ENCODE measurements around the gene GAPDH.
A peak's percentile ranks its signal among the peaks of the same experiment; 100 is the strongest.

DNA sequence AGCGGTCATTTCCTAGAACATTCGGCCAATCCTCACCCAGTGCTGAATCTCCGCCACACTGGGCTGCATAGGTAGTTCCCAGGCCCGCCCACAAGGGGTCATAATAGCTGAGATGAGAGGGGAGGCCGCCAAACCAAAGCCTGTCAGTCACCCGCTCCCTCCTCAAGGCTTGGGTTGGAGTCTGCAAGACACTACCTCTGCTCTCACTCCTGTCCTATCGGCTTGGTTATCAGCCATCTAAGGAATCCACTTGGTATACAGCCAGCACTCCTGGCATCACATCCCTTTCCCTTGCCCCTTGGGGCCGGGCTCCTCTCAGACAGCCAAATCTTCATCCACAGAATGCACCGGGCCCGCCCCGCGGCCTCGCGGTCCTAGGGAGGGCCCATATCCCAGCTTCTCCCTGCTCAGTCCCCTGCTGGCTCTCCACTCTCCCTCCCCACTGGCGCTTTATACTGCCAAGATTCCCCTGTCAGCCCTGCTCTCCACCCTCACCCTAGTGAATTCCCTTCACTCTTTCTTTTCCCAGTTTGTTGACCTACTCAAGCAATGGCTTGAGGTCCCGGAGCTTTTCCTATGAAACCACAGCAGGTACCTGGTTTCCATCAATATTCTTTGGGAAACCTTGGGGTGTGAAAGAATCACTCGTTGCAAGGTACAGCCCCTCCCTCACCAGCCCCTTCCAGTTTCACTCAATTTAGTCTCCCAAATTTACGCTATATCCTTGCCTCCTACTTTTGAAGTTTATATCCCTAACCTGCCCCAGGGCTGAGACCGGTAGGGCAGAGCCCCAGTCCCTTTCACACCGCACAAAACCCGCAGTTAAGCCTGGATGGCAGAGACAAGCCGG, 20.1 kb downstream of the GAPDH start:
- TF ChIP-seq CTCF (IDR thresholded peaks at IDR 0.05) = peak; percentile 71
- no peak for TF ChIP-seq ATF3 (CRISPR knock-in tag; conservative IDR thresholded peaks at IDR 0.05)
- TF ChIP-seq MXD4 (CRISPR knock-in tag; IDR thresholded peaks at IDR 0.05; ENCODE audit: borderline replicate concordance) = no peak
- TF ChIP-seq ATF2 (CRISPR knock-in tag; IDR thresholded peaks at IDR 0.05; ENCODE audit: borderline replicate concordance, low read depth) = no peak
